T-cell (primary cell): ENCODE results near the gene SLCO1A2. TPM values are rescaled to one million over a fixed set of nuclear protein-coding genes. Genes with fewer than 3 reads are reported as not detected.

Experiments
- ATAC-seq, 4 experiments: fragments of 200-7000 bp in 3 of 4; fragments of 150-1000 bp in 1 of 4; cut with Tn5 transposase; replicated peaks in 1 of 4; 1 replicate in 3 of 4; 2 replicates in 1 of 4; pipeline ENCODE4 v1.10.0; 2021; ENCODE audit warnings: moderate library complexity in 3 of 4, mild to moderate bottlenecking in 2 of 4, moderate number of reproducible peaks in 1 of 4
- CTCF ChIA-PET, 2 donors: fragments of 300-600 bp; sonication (Branson Sonifier 250); formaldehyde crosslinking; loops; one replicate each; lab custom pipeline; 2022; ENCODE audit warnings: antibody characterized with exemption in 2 of 2; lab: Charles Lee
- POLR2A ChIA-PET, 2 donors: fragments of 300-600 bp; sonication (Branson Sonifier 250); formaldehyde crosslinking; loops; one replicate each; lab custom pipeline; 2022; ENCODE audit warnings: antibody characterized with exemption in 2 of 2; lab: Charles Lee
- DNase-seq, 35 experiments: peaks; one replicate each; pipeline versions ENCODE4 v3.0.0 to v3.0.0-alpha.2; 2013 to 2023
- H3K27ac ChIP-seq: one replicate; pipeline ENCODE4 v1.5.1; 2013; ENCODE audit warnings: low read length
- H3K27me3 ChIP-seq, 2 experiments: replicated peaks in 1 of 2; 1 replicate in 1 of 2; 2 replicates in 1 of 2; pipeline versions ENCODE4 v1.6.1 to v1.7.0; 2013; ENCODE audit warnings: low read length in 1 of 2, mixed read lengths in 1 of 2; ENCODE audit not compliant: control insufficient read depth in 2 of 2, insufficient read depth in 2 of 2; ENCODE audit errors: extremely low read depth in 1 of 2
- H3K36me3 ChIP-seq, 2 donors: 1 replicate in 1 of 2; 2 replicates in 1 of 2; pipeline versions ENCODE4 v1.6.1 to v1.7.0; 2013; ENCODE audit warnings: low read length in 1 of 2; ENCODE audit not compliant: control insufficient read depth in 2 of 2, insufficient read depth in 1 of 2; ENCODE audit errors: extremely low read depth in 1 of 2
- H3K4me1 ChIP-seq, 2 experiments: 1 replicate in 1 of 2; 2 replicates in 1 of 2; pipeline versions ENCODE4 v1.6.1 to v1.7.0; 2013; ENCODE audit warnings: low read length in 2 of 2, mixed read lengths in 1 of 2; ENCODE audit not compliant: insufficient read depth in 2 of 2, control insufficient read depth in 1 of 2; ENCODE audit errors: extremely low read depth in 1 of 2
- H3K4me3 ChIP-seq, 2 donors: 1 replicate in 1 of 2; 2 replicates in 1 of 2; pipeline versions ENCODE4 v1.5.1 to v1.7.0; 2013; ENCODE audit warnings: mild to moderate bottlenecking in 2 of 2, low read length in 1 of 2, moderate library complexity in 1 of 2; ENCODE audit not compliant: control insufficient read depth in 1 of 2; ENCODE audit errors: extremely low read depth in 1 of 2
- H3K9me3 ChIP-seq: 2 replicates; pipeline ENCODE4 v1.7.0; 2013
- H3K27ac Mint-ChIP-seq, 2 donors: one replicate each; pipeline ENCODE4 v1.8.0; 2020 to 2021; ENCODE audit warnings: mild to moderate bottlenecking in 2 of 2, mixed read lengths in 2 of 2
- H3K27me3 Mint-ChIP-seq, 2 donors: one replicate each; pipeline ENCODE4 v1.8.0; 2021 to 2022; ENCODE audit warnings: mixed read lengths in 2 of 2
- H3K36me3 Mint-ChIP-seq: one replicate; pipeline ENCODE4 v1.8.0; 2021; ENCODE audit warnings: mixed read lengths
- H3K4me1 Mint-ChIP-seq, 3 donors: one replicate each; pipeline ENCODE4 v1.8.0; 2020 to 2022; ENCODE audit warnings: mixed read lengths in 3 of 3, mild to moderate bottlenecking in 1 of 3
- H3K4me3 Mint-ChIP-seq, 3 donors: one replicate each; pipeline ENCODE4 v1.8.0; 2020 to 2022; ENCODE audit warnings: mild to moderate bottlenecking in 3 of 3, mixed read lengths in 3 of 3, moderate library complexity in 3 of 3
- H3K9me3 Mint-ChIP-seq, 3 donors: one replicate each; pipeline ENCODE4 v1.8.0; 2020 to 2022; ENCODE audit warnings: mixed read lengths in 3 of 3
- WGBS: methylation state at CpG from one replicate; pipeline ENCODE4 v1.1.5; 2013; ENCODE audit warnings: missing lambda C conversion rate; ENCODE audit not compliant: insufficient coverage; 5-methylcytosine and 5-hydroxymethylcytosine counted together
- total RNA-seq, 35 experiments: library from RNA in 6 of 35; stranded (reverse) in 6 of 35; fragments of 120-200 nt in 1 of 35; gene quantifications; one replicate each; pipeline versions ENCODE4 v1.2.1 to v1.2.4 and lab custom pipeline; 2013 to 2026

The SLCO1A2 gene
- total RNA-seq, 5 donors from 2014 or later (not counting 1 experiment from before 2014, with no cell fraction given), result 0.47 TPM; not detected in 4

GRCh38 chr12:21337453-21337852, 2.7 kb upstream of the SLCO1A2 start:
- ChIA-PET CTCF (no interaction called here), POLR2A (no interaction called here)
- DNase-seq (no peak), ATAC-seq (no peak)
- Histone ChIP-seq H3K27me3 (no peaks in the 10 kb centered on the region), H3K4me1 (no peaks in the 10 kb centered on the region), H3K27ac (no peak overlapping the region), H3K4me3 (no peak overlapping the region), H3K36me3 (no peaks in the 10 kb centered on the region), H3K9me3 (no peaks in the 10 kb centered on the region)
- Mint-ChIP-seq H3K4me3 (no peak overlapping the region), H3K36me3 (no peaks in the 10 kb centered on the region), H3K27ac (no peak overlapping the region), H3K9me3 (no peaks in the 10 kb centered on the region), H3K27me3 (peaks cover 2 to 12% of the 10 kb centered on the region in 2 donors), H3K4me1 (no peaks in the 10 kb centered on the region)

GRCh38 chr12:21336656-21337055, 1.9 kb upstream of the SLCO1A2 start:
- H3K9me3 Mint-ChIP-seq, result no peaks in the 10 kb centered on the region

GRCh38 chr12:21330682-21331253, 3.9 kb downstream of the SLCO1A2 start:
- CTCF ChIA-PET, result no interaction called here
- no peaks in the 10 kb centered on the region for H3K4me1 Mint-ChIP-seq
- no peak overlapping the region for H3K4me3 Mint-ChIP-seq
- ATAC-seq (no peak), DNase-seq (no peak)
- H3K36me3 ChIP-seq, result no peaks in the 10 kb centered on the region
- peaks cover 1 to 9% of the 10 kb centered on the region in 2 donors for H3K27me3 Mint-ChIP-seq
- no peak overlapping the region for H3K27ac Mint-ChIP-seq
- no peaks in the 10 kb centered on the region for H3K9me3 ChIP-seq
- H3K27ac ChIP-seq, result no peak overlapping the region
- no peaks in the 10 kb centered on the region for H3K27me3 ChIP-seq
- no peaks in the 10 kb centered on the region for H3K4me1 ChIP-seq
- POLR2A ChIA-PET, result no interaction called here
- no CpG with 5 or more reads among the region's 1 CpG for WGBS
- peaks cover 4 to 29% (median 8%) of the 10 kb centered on the region in 3 donors for H3K9me3 Mint-ChIP-seq
- no peak overlapping the region for H3K4me3 ChIP-seq
- H3K36me3 Mint-ChIP-seq, result peaks cover 3% of the 10 kb centered on the region

More at GRCh38 chr12:21336656-21337055, 1.9 kb upstream of the SLCO1A2 start:
- DNase-seq (no peak), ATAC-seq (no peak)
- H3K27ac Mint-ChIP-seq, result no peak overlapping the region
- 76% methylated on average over 4 of the region's 5 CpGs for WGBS
- Histone ChIP-seq H3K9me3 (no peaks in the 10 kb centered on the region), H3K27ac (no peak overlapping the region), H3K4me1 (no peaks in the 10 kb centered on the region), H3K36me3 (no peaks in the 10 kb centered on the region), H3K4me3 (no peak overlapping the region), H3K27me3 (no peaks in the 10 kb centered on the region)
- H3K4me1 Mint-ChIP-seq, result no peaks in the 10 kb centered on the region
- CTCF ChIA-PET, result no interaction called here
- H3K27me3 Mint-ChIP-seq, result peaks cover 2 to 12% of the 10 kb centered on the region in 2 donors
- H3K36me3 Mint-ChIP-seq, result no peaks in the 10 kb centered on the region
- H3K4me3 Mint-ChIP-seq, result no peak overlapping the region
- POLR2A ChIA-PET, result no interaction called here

- Mint-ChIP-seq H3K4me3 (no peak overlapping the region), H3K27ac (no peak overlapping the region), H3K27me3 (peaks cover 1 to 9% of the 10 kb centered on the region in 2 donors), H3K9me3 (peaks cover 4 to 29% (median 8%) of the 10 kb centered on the region in 3 donors), H3K4me1 (no peaks in the 10 kb centered on the region), H3K36me3 (peaks cover 3% of the 10 kb centered on the region)
- Histone ChIP-seq H3K36me3 (no peaks in the 10 kb centered on the region), H3K9me3 (no peaks in the 10 kb centered on the region), H3K4me3 (no peak overlapping the region), H3K27me3 (no peaks in the 10 kb centered on the region), H3K27ac (no peak overlapping the region), H3K4me1 (no peaks in the 10 kb centered on the region)
- ChIA-PET POLR2A (no interaction called here), CTCF (no interaction called here)
- DNase-seq, result no peak
- ATAC-seq, result no peak
These were observed 6.1 kb downstream of the SLCO1A2 start for GRCh38 chr12:21328578-21328977.

- no peaks in the 10 kb centered on the region for H3K4me1 ChIP-seq
These were observed 10.2 kb downstream of the SLCO1A2 start for GRCh38 chr12:21324551-21324950.

GRCh38 chr12:21323736-21324135, 11.0 kb downstream of the SLCO1A2 start:
- no peak overlapping the region for H3K27ac Mint-ChIP-seq
- CTCF ChIA-PET, result no interaction called here
- WGBS, result no CpG with 5 or more reads among the region's 2 CpGs
- Histone ChIP-seq H3K4me1 (no peaks in the 10 kb centered on the region), H3K9me3 (no peaks in the 10 kb centered on the region), H3K27me3 (no peaks in the 10 kb centered on the region), H3K27ac (no peak overlapping the region), H3K36me3 (no peaks in the 10 kb centered on the region), H3K4me3 (no peak overlapping the region)
- H3K36me3 Mint-ChIP-seq, result peaks cover 3% of the 10 kb centered on the region
- H3K9me3 Mint-ChIP-seq, result peaks cover 0 to 22% (median 8%) of the 10 kb centered on the region in 3 donors
- no peak for ATAC-seq
- H3K4me3 Mint-ChIP-seq, result no peak overlapping the region
- H3K4me1 Mint-ChIP-seq, result no peaks in the 10 kb centered on the region
- POLR2A ChIA-PET, result no interaction called here
- DNase-seq, result no peak
- H3K27me3 Mint-ChIP-seq, result peaks cover 0 to 4% of the 10 kb centered on the region in 2 donors

More at GRCh38 chr12:21324551-21324950, 10.2 kb downstream of the SLCO1A2 start:
- Mint-ChIP-seq H3K4me1 (no peaks in the 10 kb centered on the region), H3K27me3 (peaks cover 0 to 4% of the 10 kb centered on the region in 2 donors), H3K36me3 (peaks cover 3% of the 10 kb centered on the region), H3K9me3 (peaks cover 0 to 22% (median 8%) of the 10 kb centered on the region in 3 donors), H3K27ac (no peak overlapping the region), H3K4me3 (no peak overlapping the region)
- ChIA-PET CTCF (no interaction called here), POLR2A (interaction anchor here in 1 of 2 donors (0.6 kb wide), 1 partner anchor 746 kb away, joined by 3 read pairs; no protein-coding TSS in a partner anchor)
- WGBS, result no CpG with 5 or more reads among the region's 1 CpG
- ATAC-seq, result no peak
- H3K27me3 ChIP-seq, result no peaks in the 10 kb centered on the region
- DNase-seq, result no peak
- H3K4me3 ChIP-seq, result no peak overlapping the region
- H3K36me3 ChIP-seq, result no peaks in the 10 kb centered on the region
- no peaks in the 10 kb centered on the region for H3K9me3 ChIP-seq
- H3K27ac ChIP-seq, result no peak overlapping the region
